ENCODE results near the gene ANKS1A.
"Not testable (repeated sequence)": the region's sequence is repeated elsewhere in the genome, so short reads cannot be mapped to it uniquely, and the experiment has no call there.

Gene ANKS1A

GRCh38 chr6:34961082-34961481 lies 72.0 kb downstream of the ANKS1A start:
- DNase-seq: no peak

DNA sequence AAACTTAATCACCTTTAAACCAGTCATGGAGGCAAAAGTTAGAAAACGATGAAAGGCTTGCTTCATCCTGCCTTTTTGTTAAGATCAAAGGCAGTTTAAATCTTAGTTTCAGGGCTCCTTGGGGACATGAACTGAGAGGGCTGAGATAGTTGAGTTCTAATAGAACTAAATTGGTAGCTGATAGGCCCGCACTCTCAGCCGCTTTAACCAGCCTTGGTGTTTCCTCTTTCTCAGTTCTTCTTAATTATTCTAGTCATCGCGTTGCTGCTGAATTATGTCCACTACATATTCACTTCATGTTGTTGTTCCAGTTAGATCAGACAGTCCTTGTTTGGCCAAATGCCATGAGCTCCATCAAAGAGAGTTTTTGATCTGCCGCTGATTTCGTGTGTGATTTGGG lies 72.5 kb downstream of the ANKS1A start:
- DNase-seq: no peak

GRCh38 chr6:34964564-34964963 lies 75.5 kb downstream of the ANKS1A start:
- no peak for DNase-seq

GRCh38 chr6:34967461-34967860 lies 78.4 kb downstream of the ANKS1A start:
- no peak for DNase-seq

GRCh38 chr6:34969662-34970265 lies 80.7 kb downstream of the ANKS1A start:
- no peak for DNase-seq

DNA sequence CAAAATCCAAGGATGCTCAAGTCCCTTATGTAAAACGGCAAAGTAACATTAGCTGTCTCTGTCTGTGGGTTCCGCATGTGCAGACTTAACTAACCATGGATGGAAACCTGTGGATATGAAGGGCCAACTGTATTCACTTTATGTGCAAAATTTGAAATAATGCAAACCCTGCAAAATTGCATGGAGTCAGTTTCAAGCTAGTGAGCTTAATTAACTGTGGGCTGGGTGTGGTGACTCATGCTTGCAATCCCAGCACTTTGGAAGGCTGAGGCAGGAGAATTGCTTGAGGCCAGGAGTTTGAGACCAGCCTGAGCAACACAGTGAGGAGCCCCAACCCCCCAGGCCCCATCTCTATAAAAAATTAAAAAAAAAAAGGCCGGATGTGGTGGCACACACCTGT lies 81.4 kb downstream of the ANKS1A start:
- DNase-seq: no peak

DNA sequence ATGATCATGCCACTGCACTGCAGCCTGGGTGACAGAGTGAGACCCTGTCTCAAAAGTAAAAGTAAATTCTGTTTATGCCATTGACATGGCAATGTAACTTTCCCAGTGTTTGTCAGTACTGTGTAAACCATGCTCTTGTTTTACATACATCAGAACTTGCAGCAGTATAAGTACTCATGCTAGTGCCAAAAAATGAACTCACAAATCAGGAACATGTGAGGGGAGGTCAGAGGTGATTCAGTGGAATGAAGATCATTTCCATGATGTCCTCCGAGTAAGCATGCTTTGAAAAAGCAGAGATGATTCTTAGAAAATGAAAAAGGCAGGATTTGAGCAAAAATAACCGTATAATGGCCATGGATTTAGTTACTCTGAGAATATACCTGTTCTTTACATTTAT lies 81.9 kb downstream of the ANKS1A start:
- DNase-seq: no peak

DNA sequence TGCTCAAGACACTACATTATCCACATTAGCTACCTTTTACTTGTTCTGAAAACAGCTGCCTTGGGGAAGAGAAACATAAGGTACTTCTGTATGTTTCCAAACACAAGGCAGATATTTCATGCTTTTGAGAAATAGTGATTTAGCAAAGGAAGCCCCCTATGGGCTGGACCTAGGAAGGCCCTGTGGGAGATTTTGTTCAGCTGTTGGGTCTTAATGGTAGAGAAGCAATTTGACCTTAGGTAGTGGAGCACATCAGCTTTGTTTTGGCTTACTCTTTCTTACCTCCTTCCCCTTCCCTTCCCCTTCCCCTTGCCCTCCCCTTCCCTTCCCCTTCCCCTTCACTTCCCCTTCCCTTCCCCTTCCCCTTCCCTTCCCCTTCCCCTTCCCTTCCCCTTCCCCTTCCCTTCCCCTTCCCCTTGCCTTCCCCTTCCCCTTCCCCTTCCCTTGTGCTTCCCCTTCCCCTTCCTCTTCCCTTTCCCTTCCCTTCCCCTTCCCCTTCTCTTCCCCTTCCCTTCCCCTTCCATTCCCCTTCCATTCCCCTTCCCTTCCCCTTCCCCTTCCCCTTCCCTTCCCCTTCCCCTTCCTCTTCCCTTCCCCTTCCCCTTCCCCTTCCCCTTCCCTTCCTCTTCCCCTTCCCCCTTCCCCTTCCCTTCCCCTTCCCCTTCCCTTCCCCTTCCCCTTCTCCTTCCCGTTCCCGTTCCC lies 84.6 kb downstream of the ANKS1A start:
- DNase-seq: no peak

GRCh38 chr6:34974249-34974642 lies 85.2 kb downstream of the ANKS1A start:
- no peak for DNase-seq

DNA sequence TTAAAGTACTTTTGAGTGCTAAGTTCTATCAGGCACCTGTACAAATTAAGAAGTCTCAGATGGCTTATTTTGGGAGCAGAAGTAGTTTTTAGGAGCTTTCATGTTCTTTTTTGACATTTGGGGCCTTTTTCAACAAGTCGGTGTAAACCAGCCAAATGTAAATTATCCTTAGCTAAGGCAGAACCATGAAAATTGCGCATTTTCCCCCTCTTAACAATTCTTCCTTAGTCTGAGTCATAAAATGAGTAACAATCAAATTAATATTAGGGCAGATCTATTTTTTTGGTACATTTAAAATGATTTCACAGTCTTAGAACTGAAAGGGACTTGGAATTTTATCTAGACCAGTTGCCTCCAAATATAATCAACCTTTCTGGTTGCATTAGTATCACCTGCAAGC lies 87.2 kb downstream of the ANKS1A start:
- DNase-seq: no peak

DNA sequence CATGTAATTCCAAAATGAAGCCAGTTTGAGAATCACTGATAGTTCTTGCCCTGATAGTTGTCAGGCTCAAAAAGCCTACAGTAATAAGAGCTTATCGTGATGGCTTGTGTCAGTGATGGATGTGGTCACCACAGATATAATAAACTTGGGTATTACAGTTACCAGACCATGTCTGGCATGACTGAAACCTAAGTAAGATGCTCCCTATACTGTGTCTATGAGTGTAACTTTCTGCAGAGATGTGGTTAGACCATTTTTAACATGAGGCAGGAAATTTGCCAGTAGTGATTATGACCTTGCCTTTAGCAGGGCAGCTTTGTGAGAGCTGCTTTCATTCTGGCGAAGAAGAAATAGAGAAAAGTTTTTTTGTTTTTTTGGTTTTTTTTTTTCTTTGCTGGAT lies 90.2 kb downstream of the ANKS1A start:
- no peak for DNase-seq

DNA sequence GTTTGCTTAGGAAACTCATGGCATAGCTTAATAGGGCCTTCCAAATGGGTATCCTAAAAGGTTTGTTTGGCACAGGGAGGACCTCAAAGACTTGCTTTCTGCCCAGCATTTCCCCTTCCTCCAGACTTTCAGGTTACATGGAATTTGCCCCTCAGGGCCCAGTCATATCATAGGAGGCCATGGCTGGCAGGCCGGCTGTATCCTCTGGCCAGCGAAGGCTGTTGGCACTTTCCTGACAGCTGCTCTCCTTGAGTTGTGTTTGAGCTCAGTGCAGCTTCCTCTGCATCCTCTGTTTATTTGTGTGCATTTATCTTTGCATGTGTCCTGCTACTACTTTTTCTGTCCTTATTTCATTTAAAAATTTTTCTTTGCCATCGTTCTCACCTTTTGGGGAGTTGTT lies 90.9 kb downstream of the ANKS1A start:
- no peak for DNase-seq

DNA sequence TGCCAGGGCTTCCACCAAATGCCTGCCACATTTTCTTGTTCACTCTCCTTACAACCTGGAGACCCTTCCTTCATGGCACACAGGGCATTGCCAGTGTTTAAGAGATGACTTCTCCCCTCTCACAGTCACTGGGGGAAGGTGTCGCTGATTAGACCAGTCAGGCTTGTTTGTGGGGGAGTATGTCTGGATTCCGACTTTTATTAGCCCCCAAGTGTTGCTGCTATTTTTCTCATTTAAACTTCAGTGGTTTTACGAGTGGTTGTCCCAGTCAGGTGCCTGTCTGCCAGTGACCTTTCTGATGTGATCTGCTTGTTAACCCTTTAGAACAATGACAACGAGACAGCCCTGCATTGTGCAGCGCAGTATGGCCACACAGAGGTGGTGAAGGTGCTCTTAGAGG lies 92.3 kb downstream of the ANKS1A start:
- DNase-seq: no peak

- DNase-seq: no peak
Measured at GRCh38 chr6:34981951-34982350, 92.9 kb downstream of the ANKS1A start.

DNA sequence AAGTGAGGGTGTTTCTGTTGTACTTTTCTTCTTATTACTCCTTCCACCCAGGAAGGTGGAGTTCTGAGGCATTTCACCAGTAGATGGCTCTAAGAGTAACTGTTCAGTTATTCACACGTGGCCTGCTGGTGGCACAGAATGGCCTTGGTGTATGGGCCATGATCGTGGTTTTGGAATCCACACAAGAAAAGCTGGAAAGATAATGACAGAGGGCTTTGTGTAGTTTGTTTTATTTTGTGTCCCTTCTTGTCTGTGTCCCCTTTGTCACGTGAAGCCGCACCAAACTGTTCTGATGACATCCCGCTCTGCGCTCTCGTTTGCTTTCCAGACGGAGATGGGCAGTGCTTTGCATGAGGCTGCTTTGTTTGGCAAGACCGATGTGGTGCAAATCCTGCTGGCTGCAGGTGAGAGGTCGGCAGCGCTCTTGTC lies 93.4 kb downstream of the ANKS1A start:
- DNase-seq: no peak

- no peak for DNase-seq
Measured at GRCh38 chr6:34984416-34984815, 95.4 kb downstream of the ANKS1A start.

DNA sequence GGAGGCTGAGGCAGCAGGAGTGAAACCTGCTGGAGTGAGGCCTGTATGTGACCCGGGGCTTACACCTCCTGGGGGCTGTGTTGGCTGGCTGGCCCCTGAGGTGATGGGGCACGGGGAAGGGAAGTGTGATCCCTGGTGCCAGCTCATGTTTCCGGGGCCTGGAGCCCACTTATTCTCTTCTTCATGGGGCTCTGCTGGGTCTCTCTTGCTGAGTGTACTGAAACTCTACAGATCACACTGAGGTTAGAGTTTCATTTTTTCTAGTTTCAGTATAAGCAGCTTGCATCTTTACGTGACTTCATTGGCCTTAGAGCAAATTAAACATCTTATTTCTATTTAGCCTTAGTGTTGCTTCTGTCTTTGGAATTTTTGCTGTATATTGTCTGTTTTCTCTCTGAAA lies 96.2 kb downstream of the ANKS1A start:
- no peak for DNase-seq

DNA sequence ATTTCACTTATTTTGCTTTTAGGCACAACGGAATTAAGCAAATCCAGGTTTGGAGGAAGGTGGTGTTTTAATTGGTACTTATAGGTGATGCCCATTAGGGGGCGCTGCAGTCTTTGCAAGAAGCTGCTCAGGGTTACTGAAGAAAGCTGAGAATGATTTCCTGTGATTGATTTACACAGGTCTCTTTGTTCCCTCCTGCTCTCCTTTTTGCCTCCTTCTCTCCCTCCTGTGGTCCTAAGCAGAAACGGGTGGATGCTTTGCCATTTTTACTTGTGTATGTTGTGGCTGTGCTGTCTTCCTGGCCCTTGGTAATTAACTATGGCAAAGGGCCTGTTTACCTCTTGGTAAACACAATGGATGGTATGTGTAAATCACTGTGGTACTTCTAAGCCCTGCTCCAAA lies 97.8 kb downstream of the ANKS1A start:
- peak; percentile 16 for DNase-seq

DNA sequence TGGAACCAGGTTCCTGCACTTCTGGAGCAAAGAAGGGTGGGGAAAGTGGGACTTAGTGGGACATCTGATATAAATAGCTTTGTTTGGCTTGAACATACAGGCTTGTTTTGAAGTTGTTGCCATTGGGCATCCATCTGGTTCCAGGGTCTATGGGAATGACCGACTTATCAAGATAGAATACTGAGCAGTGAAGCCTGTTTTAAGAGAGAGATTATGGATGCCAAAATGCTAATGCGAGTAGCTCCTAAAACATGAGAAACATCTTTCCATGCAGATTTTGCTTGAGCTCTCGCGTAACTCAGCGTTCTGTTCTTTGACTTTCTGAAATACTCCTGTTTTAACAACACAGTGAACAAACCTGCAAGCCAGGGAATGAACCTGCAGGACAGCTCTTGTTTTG lies 98.5 kb downstream of the ANKS1A start:
- DNase-seq: no peak

GRCh38 chr6:34990971-34991560 lies 102.0 kb downstream of the ANKS1A start:
- DNase-seq: no peak

- peak; percentile 65 for DNase-seq
Measured at GRCh38 chr6:34992376-34992775, 103.3 kb downstream of the ANKS1A start.

DNA sequence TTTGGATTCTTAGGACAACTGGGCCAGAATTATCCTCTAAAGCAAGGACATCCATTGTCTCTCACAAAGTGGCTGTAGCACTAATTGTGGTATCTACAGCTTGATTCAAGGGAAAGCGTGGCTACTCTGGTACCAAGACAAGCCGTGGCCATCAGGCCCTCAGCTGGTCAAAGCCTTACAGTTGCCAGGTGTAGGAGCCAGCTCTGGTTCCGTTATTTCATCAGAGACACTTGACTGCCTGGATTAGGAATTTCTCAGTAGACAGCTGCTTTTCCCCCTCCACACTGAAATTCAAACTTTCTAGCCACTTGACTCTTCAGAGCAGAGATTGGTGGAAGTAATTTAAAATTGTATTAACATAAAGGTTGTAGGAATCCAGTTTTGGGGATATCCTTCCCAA lies 104.2 kb downstream of the ANKS1A start:
- no peak for DNase-seq

DNA sequence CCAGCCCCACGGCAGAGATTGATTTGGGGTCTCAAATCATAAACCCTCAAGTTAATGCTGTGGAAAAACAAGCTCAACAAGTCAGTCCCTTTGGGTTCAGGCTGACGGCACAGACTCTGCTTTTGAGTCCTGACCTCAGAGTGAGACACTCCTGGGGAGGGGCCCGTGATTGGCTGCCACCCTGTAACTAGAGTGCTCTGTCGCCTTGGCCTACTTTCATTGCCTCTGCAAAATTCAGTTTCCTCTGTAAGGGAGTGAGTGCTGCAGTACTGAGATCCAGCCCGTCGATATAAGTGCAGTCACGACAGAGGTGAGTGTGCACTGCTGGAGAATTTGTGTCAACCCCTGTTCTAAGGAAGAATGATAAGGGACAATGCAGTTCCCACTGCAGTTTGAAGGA lies 105.6 kb downstream of the ANKS1A start:
- DNase-seq: no peak

DNA sequence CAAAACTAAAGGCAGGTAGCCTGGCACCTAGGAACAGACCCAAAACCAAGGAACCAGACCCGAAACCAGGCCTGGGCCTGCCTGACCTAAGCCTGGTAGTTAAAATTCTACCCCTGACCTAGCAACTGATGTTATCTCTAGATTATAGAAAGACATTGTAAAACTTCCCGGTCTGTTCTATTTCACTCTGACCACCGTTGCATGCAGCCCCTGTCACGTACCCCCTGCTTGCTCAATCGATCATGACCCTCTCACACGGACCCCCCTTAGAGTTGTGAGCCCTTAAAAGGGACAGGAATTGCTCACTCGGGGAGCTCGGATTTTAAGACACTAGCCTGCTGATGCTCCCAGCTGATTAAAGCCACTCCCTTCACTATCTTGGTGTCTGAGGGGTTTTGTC lies 109.4 kb downstream of the ANKS1A start:
- not testable (repeated sequence) for DNase-seq

GRCh38 chr6:34999153-34999552 lies 110.1 kb downstream of the ANKS1A start:
- not testable (repeated sequence) for DNase-seq

All from NCI-H2107 (cell line).